Middle frontal gyrus (tissue), 1 donor: ENCODE measurements around the gene FAM118A.
"Not testable (repeated sequence)": the region's sequence is repeated elsewhere in the genome, so short reads cannot be mapped to it uniquely, and the experiment has no call there.

Experiments used
- DNase-seq: peaks from one replicate; pipeline ENCODE4 v3.0.0-alpha.2; 2015; ENCODE audit warnings: low spot score; ENCODE audit errors: extremely low spot score

Gene FAM118A

DNA sequence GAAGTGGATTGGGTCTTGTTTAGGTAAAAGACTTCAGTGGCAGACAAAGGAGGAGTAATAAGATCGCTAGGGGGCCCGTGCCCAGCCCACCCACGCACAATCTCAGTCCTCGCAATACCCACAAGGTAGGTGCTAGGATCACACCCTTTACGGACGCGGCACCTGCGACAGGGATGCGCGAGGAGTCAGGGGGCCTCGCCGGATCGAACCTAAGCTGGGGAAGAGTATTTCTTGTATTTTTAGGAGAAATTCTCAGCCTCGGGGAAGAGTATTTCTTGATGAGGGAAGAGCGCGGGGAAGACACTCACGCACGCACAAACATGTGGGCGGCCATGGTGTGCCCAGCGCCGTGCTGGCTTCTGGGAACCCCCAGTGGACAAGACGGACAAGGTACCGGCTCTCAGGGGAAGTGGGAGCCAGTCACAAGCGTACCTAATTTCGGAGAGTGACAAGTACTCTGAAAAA is 745 bp upstream of the FAM118A start:
- DNase-seq, result no peak

- no peak for DNase-seq
Measured at GRCh38 chr22:45310331-45310976, 720 bp downstream of the FAM118A start.

DNA sequence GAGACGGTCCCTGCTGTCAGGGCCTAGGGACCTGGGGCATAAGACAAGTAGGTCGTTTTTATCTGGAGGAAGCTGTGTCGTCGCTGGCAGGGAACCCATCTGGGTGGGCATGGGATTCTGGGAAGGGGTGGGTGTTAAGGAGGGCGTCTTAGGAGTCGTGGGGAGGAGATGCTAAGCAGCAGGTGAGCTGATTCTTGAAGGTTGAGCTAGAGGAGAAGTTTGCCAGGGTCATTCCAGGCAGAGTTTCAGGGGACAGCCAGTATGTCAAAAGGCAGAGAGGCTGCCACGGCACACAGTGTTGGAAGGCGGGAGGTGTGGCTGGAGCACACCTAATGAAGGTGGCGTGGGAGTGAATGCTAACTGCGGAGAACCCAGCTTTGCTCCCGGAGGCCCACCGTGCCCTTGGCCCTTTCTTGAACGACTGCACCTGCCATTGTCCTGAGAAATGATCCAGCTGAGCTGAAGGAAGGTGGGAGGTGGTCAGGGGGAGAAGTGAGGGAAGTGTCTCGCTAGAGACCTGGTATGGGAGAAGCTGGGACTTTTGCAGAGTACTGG is 1.3 kb downstream of the FAM118A start:
- no peak for DNase-seq

DNA sequence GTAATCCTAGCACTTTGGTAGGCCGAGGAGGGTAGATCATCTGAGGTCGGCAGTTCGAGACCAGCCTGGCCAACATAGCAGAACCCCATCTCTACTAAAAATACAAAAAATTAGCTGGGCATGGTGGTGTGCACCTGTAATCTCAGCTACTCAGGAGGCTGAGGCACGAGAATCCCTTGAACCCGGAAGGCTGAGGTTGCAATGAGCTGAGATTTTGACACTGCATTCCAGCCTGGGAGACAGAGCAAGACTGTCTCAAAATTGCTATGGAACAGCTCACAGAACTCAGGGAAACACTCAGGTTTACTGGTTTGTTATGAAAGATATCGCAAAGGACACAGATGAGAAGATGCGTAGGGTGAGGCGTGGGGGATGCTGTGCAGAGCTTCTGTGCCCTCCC is 2.7 kb downstream of the FAM118A start:
- no peak for DNase-seq

DNA sequence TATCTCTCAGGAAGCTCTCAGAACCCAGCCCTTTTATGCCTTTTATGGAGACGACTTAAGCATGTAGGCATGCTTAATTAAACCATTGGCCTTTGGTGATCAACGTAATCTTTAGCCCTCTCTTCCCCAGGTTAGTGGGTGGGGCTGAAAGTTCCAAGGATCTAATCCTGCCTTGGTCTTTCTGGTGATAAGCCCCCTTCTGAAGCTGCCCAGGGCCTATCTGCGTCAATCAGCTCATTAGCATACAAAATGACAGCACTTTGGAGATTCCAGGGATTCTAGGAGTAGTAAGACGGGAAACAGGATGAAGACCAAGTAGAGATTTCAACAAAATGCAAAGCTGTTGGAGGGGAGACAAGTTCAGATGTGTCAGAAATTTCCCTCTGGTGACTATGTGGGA is 3.1 kb downstream of the FAM118A start:
- DNase-seq, result no peak

GRCh38 chr22:45314054-45314721 is 4.5 kb downstream of the FAM118A start:
- no peak for DNase-seq

DNA sequence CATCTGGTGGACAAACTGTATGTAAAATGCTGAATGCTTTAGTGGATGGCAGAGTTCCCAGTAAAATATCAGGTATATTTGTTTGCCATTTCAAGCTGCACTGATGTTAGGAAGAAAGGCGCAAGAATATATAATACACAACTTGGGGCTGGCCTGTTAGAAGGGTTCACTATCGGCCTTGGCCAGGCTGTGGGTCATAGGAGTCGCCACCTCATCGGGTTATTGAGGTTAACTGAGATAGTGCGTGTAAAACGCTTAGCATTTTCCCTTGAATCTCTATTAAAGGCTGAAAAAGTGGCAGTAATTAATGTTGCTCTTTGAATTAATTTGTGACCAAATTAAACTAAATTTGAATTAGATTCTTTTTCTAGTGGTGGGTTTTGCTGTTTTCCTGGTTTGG is 5.1 kb downstream of the FAM118A start:
- no peak for DNase-seq

DNA sequence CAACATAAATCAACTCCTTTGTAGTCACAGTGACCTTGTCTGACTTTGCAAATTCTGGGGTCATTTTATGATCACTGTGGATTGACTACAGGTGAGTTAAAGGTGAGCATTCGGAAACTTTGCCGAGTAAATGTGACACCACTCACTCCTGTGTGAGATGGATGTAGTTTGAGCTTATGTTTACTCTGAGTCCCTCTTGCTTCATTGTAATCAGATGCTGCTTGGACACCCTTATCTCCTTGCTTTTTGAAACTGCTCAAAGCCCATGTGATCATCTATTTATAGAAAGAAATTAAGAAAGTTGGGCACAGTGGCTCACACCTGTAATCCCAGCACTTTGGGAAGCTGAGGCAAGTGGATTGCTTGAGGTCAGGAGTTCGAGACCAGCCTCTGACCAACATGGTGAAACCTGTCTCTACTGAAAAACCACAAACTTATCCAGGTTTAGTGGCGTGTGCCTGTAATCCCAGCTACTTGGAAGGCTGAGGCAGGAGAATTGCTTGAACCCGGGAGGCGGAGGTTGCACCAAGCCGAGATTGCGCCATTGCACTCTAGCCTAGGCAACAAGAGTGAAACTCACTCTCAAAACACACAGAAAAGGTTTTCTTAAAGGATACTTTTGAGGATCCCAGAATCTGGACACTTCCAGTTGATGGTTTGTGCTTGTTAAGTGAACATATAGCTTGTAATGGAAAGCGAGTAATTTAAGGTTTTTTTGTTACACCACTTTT is 7.2 kb downstream of the FAM118A start:
- no peak for DNase-seq

DNA sequence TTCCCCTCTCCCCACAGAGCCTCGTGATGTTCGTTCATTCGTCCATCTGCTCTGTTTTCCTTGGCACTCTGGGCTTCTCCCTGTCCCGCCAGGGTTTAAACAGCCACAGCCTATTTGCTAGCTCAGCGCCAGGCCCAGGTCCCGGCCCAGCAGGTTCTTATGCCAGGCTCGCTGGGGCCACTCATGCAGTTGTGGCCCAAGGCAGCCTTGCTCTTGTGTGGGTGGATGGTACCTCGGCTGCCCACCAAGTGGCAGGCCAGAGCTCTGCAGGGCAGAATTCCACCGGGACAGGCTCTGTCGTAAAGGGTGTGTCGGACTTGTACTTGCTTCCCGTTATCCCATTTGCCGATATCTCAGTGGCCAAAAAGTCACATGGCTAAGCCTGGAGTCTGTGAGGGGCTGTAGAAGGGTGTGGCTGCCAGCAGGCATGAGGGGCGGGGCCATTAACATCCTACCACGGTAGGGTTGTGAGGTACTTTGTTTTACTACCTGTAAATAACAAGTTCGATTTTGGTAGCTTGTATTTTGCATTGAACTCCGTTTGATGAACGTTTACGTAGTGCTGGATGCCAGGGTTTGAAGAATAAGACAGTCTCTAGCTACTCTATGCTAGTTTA is 7.9 kb downstream of the FAM118A start:
- DNase-seq, result no peak

GRCh38 chr22:45318168-45318557 is 8.4 kb downstream of the FAM118A start:
- DNase-seq, result peak; percentile 71

- no peak for DNase-seq
Measured at GRCh38 chr22:45318558-45319323, 9.0 kb downstream of the FAM118A start.

DNA sequence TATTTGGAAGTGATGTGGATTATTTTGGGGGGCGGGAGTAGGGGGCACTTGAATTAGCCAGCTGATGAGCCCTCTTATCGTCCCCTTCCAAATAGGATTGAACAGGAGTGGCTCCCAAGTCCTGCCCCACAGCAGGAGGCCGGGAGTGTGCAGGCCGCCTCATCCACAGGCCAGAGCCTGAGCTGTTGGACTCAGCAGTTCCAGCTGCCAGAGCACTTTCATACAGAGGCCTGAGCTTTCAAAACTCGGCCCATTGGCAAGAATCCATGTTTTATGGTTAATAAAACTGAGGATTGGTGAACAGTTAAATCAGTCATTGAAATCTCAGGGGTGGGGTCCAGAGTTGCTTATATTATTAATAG is 9.6 kb downstream of the FAM118A start:
- no peak for DNase-seq

DNA sequence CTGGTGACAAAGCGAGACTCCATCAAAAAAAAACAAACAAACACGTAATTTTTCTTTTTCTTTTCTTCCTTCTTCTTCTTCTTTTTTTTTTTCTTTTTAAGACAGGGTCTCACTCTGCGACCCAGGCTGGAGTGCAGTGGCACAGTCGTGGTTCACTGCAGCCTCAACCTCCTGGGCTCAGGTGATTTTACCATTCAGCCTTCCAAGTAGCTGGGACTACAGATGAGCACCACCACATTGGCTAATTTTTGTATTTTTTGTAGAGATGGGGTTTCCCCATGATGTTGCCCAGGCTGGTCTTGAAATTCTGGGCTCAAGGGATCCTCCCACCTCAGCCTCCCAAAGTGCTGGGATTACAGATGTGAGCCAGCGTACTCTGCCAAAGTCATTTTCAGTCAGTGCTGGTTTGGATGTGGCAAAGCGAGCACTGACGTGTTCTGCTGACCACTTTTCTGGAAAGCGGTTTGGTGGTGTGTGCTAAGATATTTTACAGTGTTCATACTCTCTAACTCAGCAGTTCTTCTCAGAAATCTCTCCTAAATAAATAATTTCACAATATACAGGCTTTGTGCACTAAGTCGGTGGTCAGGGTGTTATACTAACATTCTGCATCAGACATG is 10.7 kb downstream of the FAM118A start:
- no peak for DNase-seq

- no peak for DNase-seq
Measured at GRCh38 chr22:45321827-45322226, 12.1 kb downstream of the FAM118A start.

GRCh38 chr22:45322873-45323525 is 13.3 kb downstream of the FAM118A start:
- DNase-seq, result no peak

DNA sequence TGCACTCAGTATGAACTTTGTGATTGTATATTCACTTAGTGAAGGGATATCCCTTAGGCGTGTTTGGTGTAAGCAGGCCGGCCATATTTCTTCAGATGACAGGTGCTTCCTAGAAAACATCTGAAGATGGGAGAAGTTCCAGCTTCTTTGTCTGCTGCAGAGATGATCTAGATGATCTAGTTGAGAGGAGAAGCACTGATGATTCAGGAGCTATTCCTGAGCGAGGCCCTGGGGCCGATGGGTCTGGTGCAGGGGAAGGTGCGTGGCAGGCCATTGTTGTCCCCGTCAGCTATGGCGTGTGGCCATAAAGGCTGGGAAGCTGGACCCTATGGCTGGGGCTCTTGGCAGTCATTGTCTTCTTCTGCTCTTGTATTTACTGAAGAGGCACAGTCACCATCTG is 14.0 kb downstream of the FAM118A start:
- no peak for DNase-seq

DNA sequence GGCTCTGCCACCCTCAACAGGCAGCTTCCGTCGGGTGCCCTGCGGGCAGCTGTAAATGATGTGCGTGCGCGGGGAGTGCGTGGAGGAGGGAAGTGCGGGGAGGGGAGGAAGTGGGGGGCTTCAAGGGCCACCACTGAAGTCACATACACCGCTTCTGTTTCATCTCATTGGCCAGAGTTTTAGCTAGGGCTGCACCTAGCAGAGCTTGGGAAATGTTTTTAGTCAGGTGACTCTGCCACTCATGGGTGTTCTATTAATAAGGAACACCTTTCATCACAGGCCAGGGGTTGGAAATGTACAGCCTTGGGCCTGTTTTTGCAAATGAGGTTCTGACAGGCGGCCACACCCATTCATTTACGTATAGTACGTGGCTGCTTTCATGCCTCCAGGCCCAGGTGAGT is 14.6 kb downstream of the FAM118A start:
- no peak for DNase-seq

DNA sequence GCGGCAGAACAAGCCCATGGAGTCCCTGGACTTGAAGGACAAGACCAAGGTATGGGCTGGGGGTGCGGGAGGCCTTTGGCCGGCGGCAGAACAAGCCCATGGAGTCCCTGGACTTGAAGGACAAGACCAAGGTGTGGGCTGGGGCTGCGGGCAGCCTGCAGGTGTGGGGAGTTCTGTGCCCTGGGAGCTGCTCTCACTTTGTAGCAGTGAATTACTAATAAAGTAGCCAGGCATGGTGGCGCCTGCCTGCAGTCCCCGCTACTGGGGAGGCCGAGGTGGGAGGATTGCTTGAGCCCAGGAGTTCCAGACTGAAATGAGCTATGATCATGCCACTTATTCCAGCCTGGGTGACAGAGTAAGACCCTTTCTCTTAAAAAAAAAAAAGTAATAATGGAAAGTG is 18.5 kb downstream of the FAM118A start:
- DNase-seq, result not testable (repeated sequence)

DNA sequence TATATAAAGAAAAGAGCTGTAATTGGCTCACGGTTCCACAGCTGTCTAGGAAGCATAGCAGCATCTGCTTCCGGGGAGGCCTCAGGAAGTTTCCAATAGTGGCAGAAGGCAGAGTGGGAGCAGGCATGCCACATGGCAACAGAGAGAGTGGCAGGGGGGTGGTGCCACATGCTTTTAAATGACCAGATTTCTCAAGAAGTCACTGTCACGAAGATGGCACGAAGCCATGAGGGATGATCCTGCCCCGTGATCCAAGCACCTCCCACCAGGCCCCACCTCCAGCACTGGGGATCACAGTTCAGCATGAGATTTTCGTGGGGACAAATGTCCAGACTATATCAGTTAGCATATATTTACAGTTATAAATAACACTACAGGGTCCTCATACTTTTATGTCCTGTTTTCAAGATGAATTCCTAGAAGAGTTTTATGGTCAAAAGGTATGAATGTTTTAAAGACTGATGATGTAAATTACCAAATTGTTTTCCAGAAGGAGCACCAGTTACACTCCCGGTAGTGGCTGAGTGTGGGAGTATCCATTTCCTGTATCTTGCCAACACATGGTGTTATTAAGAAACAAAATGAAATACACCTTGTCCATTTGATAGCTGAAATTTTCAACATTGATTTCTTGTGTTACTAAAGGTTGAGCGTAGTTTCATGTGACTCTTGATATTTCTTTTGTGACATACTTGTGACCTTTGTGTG is 19.2 kb downstream of the FAM118A start:
- DNase-seq, result no peak
